AG04450 (cell line): Measurements from ENCODE around the gene GNB4. TPM values are rescaled to one million over a fixed set of nuclear protein-coding genes. Genes with fewer than 3 reads are reported as not detected.
A peak's percentile ranks its signal among the peaks of the same experiment; 100 is the strongest.

Experiments used
- CTCF ChIA-PET: fragments of 300-600, 350-600 bp; formaldehyde crosslinking; extraction: SDS; loops from one replicate; lab custom pipeline; 2022; ENCODE audit warnings: antibody characterized with exemption, inconsistent platforms; lab: Charles Lee
- POLR2A ChIA-PET: fragments of 350-600 bp; formaldehyde crosslinking; extraction: SDS; loops from one replicate; lab custom pipeline; 2021; ENCODE audit warnings: antibody characterized with exemption, inconsistent platforms; lab: Yijun Ruan, JAX
- DNase-seq: peaks from one replicate; pipeline ENCODE4 v3.0.0-alpha.2; 2011; ENCODE audit warnings: low read depth, low spot score
- H3K27ac ChIP-seq: one replicate; pipeline ENCODE4 v1.5.1; 2012; ENCODE audit warnings: low read depth, low read length, control low read depth
- H3K27me3 ChIP-seq: one replicate; pipeline ENCODE4 v1.6.0; 2012; ENCODE audit warnings: low read length; ENCODE audit not compliant: control insufficient read depth, insufficient read depth
- H3K4me3 ChIP-seq: 2 replicates; pipeline ENCODE4 v1.5.1; 2011; ENCODE audit warnings: mild to moderate bottlenecking, low read depth, low read length, control low read depth
- H3K9me3 ChIP-seq: 2 replicates; pipeline ENCODE4 v1.5.1; 2012; ENCODE audit warnings: low read length; ENCODE audit not compliant: control insufficient read depth, insufficient read depth
- CTCF ChIP-seq: IDR thresholded peaks from 2 replicates; pipeline ENCODE4 v1.5.1; 2011; ENCODE audit warnings: low read depth, low read length, control low read depth, inconsistent platforms
- polyA plus RNA-seq: library from polyadenylated mRNA; depleted of rRNA; stranded (reverse); fragments of >200 nt; gene quantifications from 2 replicates; pipeline ENCODE4 v1.2.3, GENCODE V29; 2011

Gene GNB4
- polyA plus RNA-seq, 1 experiment = 88.5 TPM

GRCh38 chr3:179432021-179432420 is 19.2 kb downstream of the GNB4 start:
- TF ChIP-seq CTCF = no peak
- DNase-seq = no peak
- no peaks in the 10 kb centered on the region for H3K9me3 ChIP-seq

GRCh38 chr3:179430277-179430870 is 20.9 kb downstream of the GNB4 start:
- Histone ChIP-seq H3K4me3 (no peak overlapping the region), H3K27ac (no peak overlapping the region), H3K27me3 (no peaks in the 10 kb centered on the region), H3K9me3 (no peaks in the 10 kb centered on the region)
- TF ChIP-seq CTCF = no peak
- no peak for DNase-seq
- ChIA-PET POLR2A (no interaction called here), CTCF (interaction anchor here (0.7 to 2.2 kb wide), 3 partner anchors 9 to 128 kb away, joined by 3 to 6 read pairs (median 4); no protein-coding TSS in a partner anchor)

More at GRCh38 chr3:179432021-179432420, 19.2 kb downstream of the GNB4 start:
- ChIA-PET CTCF (interaction anchor here (2.0 to 2.2 kb wide), 2 partner anchors 10 to 126 kb away, joined by 6 read pairs; no protein-coding TSS in a partner anchor), POLR2A (no interaction called here)
- no peaks in the 10 kb centered on the region for H3K27me3 ChIP-seq
- H3K27ac ChIP-seq = no peak overlapping the region
- no peak overlapping the region for H3K4me3 ChIP-seq

- ChIA-PET CTCF (no interaction called here), POLR2A (no interaction called here)
- Histone ChIP-seq H3K27ac (no peak overlapping the region), H3K9me3 (no peaks in the 10 kb centered on the region), H3K27me3 (no peaks in the 10 kb centered on the region), H3K4me3 (no peak overlapping the region)
- DNase-seq = no peak
- no peak for TF ChIP-seq CTCF
Measured at GRCh38 chr3:179428876-179429548, 22.3 kb downstream of the GNB4 start.

GRCh38 chr3:179425075-179425474 is 26.2 kb downstream of the GNB4 start:
- Histone ChIP-seq H3K9me3 (no peaks in the 10 kb centered on the region), H3K4me3 (no peak overlapping the region), H3K27me3 (no peaks in the 10 kb centered on the region), H3K27ac (no peak overlapping the region)
- no peak for TF ChIP-seq CTCF
- ChIA-PET CTCF (interaction anchor here (0.9 kb wide), 1 partner anchor 133 kb away, joined by 3 read pairs; no protein-coding TSS in a partner anchor), POLR2A (no interaction called here)
- no peak for DNase-seq

- no peak overlapping the region for H3K4me3 ChIP-seq
- no peaks in the 10 kb centered on the region for H3K9me3 ChIP-seq
- ChIA-PET POLR2A (interaction anchor here (1.1 kb wide), 1 partner anchor 141 kb away, joined by 3 read pairs; the partner anchor contains the start of gene ACTL6A), CTCF (interaction anchor here (0.7 to 1.9 kb wide), 7 partner anchors 9 to 157 kb away, joined by 3 to 19 read pairs (median 4); partner anchors contain the start of gene ACTL6A)
- H3K27me3 ChIP-seq = no peaks in the 10 kb centered on the region
- H3K27ac ChIP-seq = no peak overlapping the region
- TF ChIP-seq CTCF = peak; percentile 59
- DNase-seq = peak; percentile 3
Measured at GRCh38 chr3:179421500-179421899, 29.8 kb downstream of the GNB4 start.
